NCI-H128 (cell line): ENCODE data around the gene FSIP1.

Experiments used
- DNase-seq: peaks from one replicate; lab custom pipeline; 2025; ENCODE audit not compliant: unreplicated experiment; lab: John Stamatoyannopoulos, UW

Gene FSIP1

GRCh38 chr15:39792844-39793335 lies 10.2 kb upstream of the FSIP1 start:
- DNase-seq: no peak

GRCh38 chr15:39792025-39792843 lies 9.6 kb upstream of the FSIP1 start:
- no peak for DNase-seq

GRCh38 chr15:39789736-39790135 lies 7.1 kb upstream of the FSIP1 start:
- DNase-seq: no peak

GRCh38 chr15:39788800-39789565 lies 6.3 kb upstream of the FSIP1 start:
- no peak for DNase-seq

GRCh38 chr15:39788108-39788507 lies 5.5 kb upstream of the FSIP1 start:
- DNase-seq: no peak

- DNase-seq: no peak
Observed at GRCh38 chr15:39787479-39787878, 4.8 kb upstream of the FSIP1 start.

GRCh38 chr15:39786447-39787056 lies 3.9 kb upstream of the FSIP1 start:
- DNase-seq: peak; percentile 10

GRCh38 chr15:39785841-39786240 lies 3.2 kb upstream of the FSIP1 start:
- no peak for DNase-seq

GRCh38 chr15:39785139-39785538 lies 2.5 kb upstream of the FSIP1 start:
- peak; percentile 2 for DNase-seq

- no peak for DNase-seq
Observed at GRCh38 chr15:39784638-39785037, 2.0 kb upstream of the FSIP1 start.

- no peak for DNase-seq
Observed at GRCh38 chr15:39784125-39784524, 1.5 kb upstream of the FSIP1 start.

GRCh38 chr15:39783244-39783820 lies 691 bp upstream of the FSIP1 start:
- no peak for DNase-seq

- DNase-seq: no peak
Observed at GRCh38 chr15:39781967-39782302, 706 bp downstream of the FSIP1 start.

GRCh38 chr15:39781147-39781966 lies 1.3 kb downstream of the FSIP1 start:
- no peak for DNase-seq

- DNase-seq: no peak
Observed at GRCh38 chr15:39778021-39778420, 4.6 kb downstream of the FSIP1 start.

GRCh38 chr15:39777496-39777895 lies 5.1 kb downstream of the FSIP1 start:
- DNase-seq: no peak

- no peak for DNase-seq
Observed at GRCh38 chr15:39776068-39776467, 6.6 kb downstream of the FSIP1 start.

GRCh38 chr15:39774688-39775267 lies 7.9 kb downstream of the FSIP1 start:
- no peak for DNase-seq

GRCh38 chr15:39770748-39771689 lies 11.6 kb downstream of the FSIP1 start:
- DNase-seq: no peak
